Esophagus muscularis mucosa (tissue), 4 donors: ENCODE measurements around the gene PDE8B. TPM values are rescaled to one million over a fixed set of nuclear protein-coding genes. Genes with fewer than 3 reads are reported as not detected.

ENCODE experiments used
- DNase-seq: peaks from one replicate; pipeline ENCODE4 v3.0.0-alpha.2; 2017; ENCODE audit errors: extremely low spot score
- H3K27ac ChIP-seq, 4 donors: fragments of 200-600 bp; sonication (generic); replicated peaks in 1 of 4; 1 replicate in 3 of 4; 2 replicates in 1 of 4; pipeline ENCODE4 v1.5.1; 2016 to 2019; ENCODE audit warnings: mild to moderate bottlenecking in 1 of 4
- H3K27me3 ChIP-seq, 4 donors: fragments of 200-600 bp; sonication (generic); one replicate each; pipeline versions ENCODE4 v1.5.1 to v1.6.0; 2016 to 2019
- H3K36me3 ChIP-seq, 4 donors: fragments of 200-600 bp; sonication (generic); one replicate each; pipeline ENCODE4 v1.5.1; 2016 to 2019
- H3K4me1 ChIP-seq, 4 donors: fragments of 200-600 bp; sonication (generic); one replicate each; pipeline ENCODE4 v1.5.1; 2016 to 2019
- H3K4me3 ChIP-seq, 4 donors: fragments of 200-600 bp; sonication (generic); 1 replicate in 2 of 4; 2 replicates in 2 of 4; pipeline ENCODE4 v1.5.1; 2016 to 2019; ENCODE audit warnings: mild to moderate bottlenecking in 4 of 4, moderate library complexity in 1 of 4
- H3K9me3 ChIP-seq, 4 donors: fragments of 200-600 bp; sonication (generic); 1 replicate in 3 of 4; 2 replicates in 1 of 4; pipeline ENCODE4 v1.5.1; 2016 to 2019
- EP300 ChIP-seq: sonication (generic); formaldehyde crosslinking; IDR thresholded peaks from one replicate; pipeline ENCODE4 v1.6.1; 2017; ENCODE audit warnings: antibody characterized with exemption
- POLR2A ChIP-seq: fragments of 450-650 bp; IDR thresholded peaks from one replicate; pipeline ENCODE4 v1.6.1; 2017; ENCODE audit warnings: antibody characterized with exemption, moderate library complexity, mild to moderate bottlenecking, low read depth
- POLR2AphosphoS5 ChIP-seq, 2 donors: sonication (generic); formaldehyde crosslinking; IDR thresholded peaks; one replicate each; pipeline ENCODE4 v1.6.1; 2017; ENCODE audit warnings: antibody characterized with exemption in 2 of 2
- WGBS: methylation state at CpG from one replicate; pipeline ENCODE4 v1.1.5; 2018; 5-methylcytosine and 5-hydroxymethylcytosine counted together
- intact Hi-C: fragments of 100-400 bp; cut with DNase I; formaldehyde crosslinking; loops from one replicate; pipeline ENCODE4 v1.15.1; 2023
- total RNA-seq, 4 donors: library from RNA; depleted of rRNA; stranded (reverse); fragments of >200 nt; gene quantifications; one replicate each; pipeline versions ENCODE4 v1.1.0 to v1.2.1, GENCODE V29; 2016
- TF ChIP-seq, protein P1 (sequence below), 3 experiments: fragments of 200-600 bp in 2 of 3; fragments of 450-650 bp in 1 of 3; sonication (generic) in 2 of 3; IDR thresholded peaks; one replicate each; pipeline ENCODE4 v1.5.1; 2017 to 2019; ENCODE audit warnings: antibody characterized with exemption in 3 of 3, mild to moderate bottlenecking in 2 of 3, moderate library complexity in 1 of 3

Gene PDE8B
- total RNA-seq, 4 donors from 2014 or later: 0.83 to 7.1 (median 1.5) TPM

GRCh38 chr5:77419644-77420582, 209.4 kb downstream of the PDE8B start:
- intact Hi-C loops: no loop called here
- H3K27ac ChIP-seq: no peak overlapping the region

GRCh38 chr5:77420940-77421339, 210.5 kb downstream of the PDE8B start:
- H3K27ac ChIP-seq: no peak overlapping the region
- WGBS: 60% methylated on average over 3 of the region's 3 CpGs
- H3K4me1 ChIP-seq: peaks cover 0 to 2% (median 2%) of the 10 kb centered on the region in 4 donors
- no peak overlapping the region for H3K4me3 ChIP-seq
- peaks cover 0 to 7% (median 5%) of the 10 kb centered on the region in 4 donors for H3K36me3 ChIP-seq
- intact Hi-C loops: no loop called here
- no peak for DNase-seq
- TF ChIP-seq EP300: no peak
- no peak for TF ChIP-seq POLR2AphosphoS5 (IDR thresholded peaks at IDR 0.05)
- no peak for TF ChIP-seq POLR2A
- TF ChIP-seq, protein P1, sequence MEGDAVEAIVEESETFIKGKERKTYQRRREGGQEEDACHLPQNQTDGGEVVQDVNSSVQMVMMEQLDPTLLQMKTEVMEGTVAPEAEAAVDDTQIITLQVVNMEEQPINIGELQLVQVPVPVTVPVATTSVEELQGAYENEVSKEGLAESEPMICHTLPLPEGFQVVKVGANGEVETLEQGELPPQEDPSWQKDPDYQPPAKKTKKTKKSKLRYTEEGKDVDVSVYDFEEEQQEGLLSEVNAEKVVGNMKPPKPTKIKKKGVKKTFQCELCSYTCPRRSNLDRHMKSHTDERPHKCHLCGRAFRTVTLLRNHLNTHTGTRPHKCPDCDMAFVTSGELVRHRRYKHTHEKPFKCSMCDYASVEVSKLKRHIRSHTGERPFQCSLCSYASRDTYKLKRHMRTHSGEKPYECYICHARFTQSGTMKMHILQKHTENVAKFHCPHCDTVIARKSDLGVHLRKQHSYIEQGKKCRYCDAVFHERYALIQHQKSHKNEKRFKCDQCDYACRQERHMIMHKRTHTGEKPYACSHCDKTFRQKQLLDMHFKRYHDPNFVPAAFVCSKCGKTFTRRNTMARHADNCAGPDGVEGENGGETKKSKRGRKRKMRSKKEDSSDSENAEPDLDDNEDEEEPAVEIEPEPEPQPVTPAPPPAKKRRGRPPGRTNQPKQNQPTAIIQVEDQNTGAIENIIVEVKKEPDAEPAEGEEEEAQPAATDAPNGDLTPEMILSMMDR (IDR thresholded peaks at IDR 0.05): no peak
- H3K27me3 ChIP-seq: peaks cover 0 to 6% (median 0%) of the 10 kb centered on the region in 4 donors
- H3K9me3 ChIP-seq: no peaks in the 10 kb centered on the region

More at GRCh38 chr5:77419644-77420582, 209.4 kb downstream of the PDE8B start:
- H3K4me3 ChIP-seq: no peak overlapping the region
- H3K4me1 ChIP-seq: no peaks in the 10 kb centered on the region
- peaks cover 0 to 6% (median 0%) of the 10 kb centered on the region in 4 donors for H3K27me3 ChIP-seq
- TF ChIP-seq POLR2AphosphoS5 (IDR thresholded peaks at IDR 0.05): no peak
- WGBS: 93% methylated on average over 8 of the region's 8 CpGs
- no peak for DNase-seq
- H3K9me3 ChIP-seq: no peaks in the 10 kb centered on the region
- peaks cover 0 to 3% (median 0%) of the 10 kb centered on the region in 4 donors for H3K36me3 ChIP-seq

DNA sequence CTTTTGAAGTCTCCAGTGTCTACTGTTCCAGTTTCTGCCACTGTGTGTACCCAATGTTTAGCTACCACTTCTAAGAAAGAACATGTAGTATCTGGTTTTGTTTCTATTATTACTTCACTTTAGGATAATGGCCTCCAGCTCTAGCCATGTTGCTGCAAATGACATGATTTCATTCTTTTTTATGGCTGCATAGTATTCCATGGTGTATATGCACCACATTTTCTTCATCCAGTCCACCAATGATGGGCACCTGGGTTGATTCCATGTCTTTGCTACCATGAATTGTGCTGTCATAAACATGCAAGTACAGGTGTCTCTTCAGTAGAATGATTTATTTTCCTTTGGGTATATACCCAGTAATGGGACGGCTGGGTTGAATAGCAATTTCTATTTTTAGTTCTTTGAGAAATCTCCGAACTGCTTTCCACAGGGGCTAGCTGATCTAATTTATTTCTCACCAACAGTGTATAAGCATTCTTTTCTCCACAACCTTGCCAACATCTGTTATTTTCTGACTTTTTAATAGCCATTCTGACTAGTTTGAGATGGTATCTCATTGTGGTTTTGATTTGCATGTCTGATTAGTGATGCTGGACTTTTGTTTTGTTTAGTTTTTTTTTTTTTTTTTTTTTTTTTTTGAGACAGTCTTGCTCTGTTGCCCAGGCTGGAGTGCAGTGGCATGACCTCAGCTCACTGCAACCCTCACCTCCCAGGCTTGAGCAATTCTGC, 212.7 kb downstream of the PDE8B start:
- intact Hi-C loops: no loop called here
- TF ChIP-seq, protein P1 (IDR thresholded peaks at IDR 0.05): no peak
- TF ChIP-seq POLR2A (no peak), EP300 (no peak), POLR2AphosphoS5 (IDR thresholded peaks at IDR 0.05) (no peak)

DNA sequence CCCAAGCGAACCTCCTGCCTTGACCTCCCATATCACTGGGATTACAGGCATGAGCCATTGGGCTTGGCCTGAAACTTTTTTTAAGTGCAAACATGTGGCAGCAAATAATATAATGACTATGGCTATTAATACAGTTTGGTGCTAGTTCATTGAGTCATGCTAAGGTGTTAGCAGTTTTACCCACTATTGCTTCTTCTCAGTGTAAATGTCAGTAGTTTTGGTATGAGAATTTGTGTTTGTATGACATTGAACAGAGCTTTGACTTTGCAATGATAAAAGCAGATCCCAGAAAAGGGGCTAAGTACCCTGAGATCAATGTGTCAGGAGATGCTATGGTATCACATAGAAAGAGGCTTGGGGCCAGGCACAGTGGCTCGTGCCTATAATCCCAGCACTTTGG, 214.4 kb downstream of the PDE8B start:
- WGBS: 96% methylated on average over 2 of the region's 2 CpGs
- Histone ChIP-seq H3K27me3 (no peaks in the 10 kb centered on the region), H3K9me3 (no peaks in the 10 kb centered on the region), H3K27ac (no peak overlapping the region), H3K4me1 (peaks cover 0 to 30% (median 29%) of the 10 kb centered on the region in 4 donors), H3K4me3 (no peak overlapping the region), H3K36me3 (peaks cover 0 to 15% (median 7%) of the 10 kb centered on the region in 4 donors)
- TF ChIP-seq, protein P1 (IDR thresholded peaks at IDR 0.05): no peak
- TF ChIP-seq POLR2A (no peak), POLR2AphosphoS5 (IDR thresholded peaks at IDR 0.05) (no peak), EP300 (no peak)
- DNase-seq: no peak
- intact Hi-C loops: no loop called here

More for the DNA sequence above, 212.7 kb downstream of the PDE8B start:
- H3K27me3 ChIP-seq: no peaks in the 10 kb centered on the region
- no peak for DNase-seq
- no peak overlapping the region for H3K27ac ChIP-seq
- no peak overlapping the region for H3K4me3 ChIP-seq
- peaks cover 0 to 9% (median 7%) of the 10 kb centered on the region in 4 donors for H3K36me3 ChIP-seq
- no peaks in the 10 kb centered on the region for H3K9me3 ChIP-seq
- peaks cover 0 to 18% (median 17%) of the 10 kb centered on the region in 4 donors for H3K4me1 ChIP-seq
- 70% methylated on average over 2 of the region's 2 CpGs for WGBS

- peaks cover 0 to 20% (median 10%) of the 10 kb centered on the region in 4 donors for H3K36me3 ChIP-seq
- H3K27me3 ChIP-seq: no peaks in the 10 kb centered on the region
- no peak for DNase-seq
- intact Hi-C loops: no loop called here
- H3K4me3 ChIP-seq: no peak overlapping the region
- 84% methylated on average over 5 of the region's 5 CpGs for WGBS
- no peak overlapping the region for H3K27ac ChIP-seq
- no peaks in the 10 kb centered on the region for H3K9me3 ChIP-seq
- H3K4me1 ChIP-seq: peaks cover 0 to 30% (median 29%) of the 10 kb centered on the region in 4 donors
- TF ChIP-seq POLR2A (no peak), POLR2AphosphoS5 (IDR thresholded peaks at IDR 0.05) (no peak), EP300 (no peak)
- TF ChIP-seq, protein P1 (IDR thresholded peaks at IDR 0.05): no peak
Observed at GRCh38 chr5:77425420-77425819, 214.9 kb downstream of the PDE8B start.
